ENCODE measurements around the gene FAM120C. TPM values are rescaled to one million over a fixed set of nuclear protein-coding genes. Genes with fewer than 3 reads are reported as not detected.

Gene FAM120C, protein sequence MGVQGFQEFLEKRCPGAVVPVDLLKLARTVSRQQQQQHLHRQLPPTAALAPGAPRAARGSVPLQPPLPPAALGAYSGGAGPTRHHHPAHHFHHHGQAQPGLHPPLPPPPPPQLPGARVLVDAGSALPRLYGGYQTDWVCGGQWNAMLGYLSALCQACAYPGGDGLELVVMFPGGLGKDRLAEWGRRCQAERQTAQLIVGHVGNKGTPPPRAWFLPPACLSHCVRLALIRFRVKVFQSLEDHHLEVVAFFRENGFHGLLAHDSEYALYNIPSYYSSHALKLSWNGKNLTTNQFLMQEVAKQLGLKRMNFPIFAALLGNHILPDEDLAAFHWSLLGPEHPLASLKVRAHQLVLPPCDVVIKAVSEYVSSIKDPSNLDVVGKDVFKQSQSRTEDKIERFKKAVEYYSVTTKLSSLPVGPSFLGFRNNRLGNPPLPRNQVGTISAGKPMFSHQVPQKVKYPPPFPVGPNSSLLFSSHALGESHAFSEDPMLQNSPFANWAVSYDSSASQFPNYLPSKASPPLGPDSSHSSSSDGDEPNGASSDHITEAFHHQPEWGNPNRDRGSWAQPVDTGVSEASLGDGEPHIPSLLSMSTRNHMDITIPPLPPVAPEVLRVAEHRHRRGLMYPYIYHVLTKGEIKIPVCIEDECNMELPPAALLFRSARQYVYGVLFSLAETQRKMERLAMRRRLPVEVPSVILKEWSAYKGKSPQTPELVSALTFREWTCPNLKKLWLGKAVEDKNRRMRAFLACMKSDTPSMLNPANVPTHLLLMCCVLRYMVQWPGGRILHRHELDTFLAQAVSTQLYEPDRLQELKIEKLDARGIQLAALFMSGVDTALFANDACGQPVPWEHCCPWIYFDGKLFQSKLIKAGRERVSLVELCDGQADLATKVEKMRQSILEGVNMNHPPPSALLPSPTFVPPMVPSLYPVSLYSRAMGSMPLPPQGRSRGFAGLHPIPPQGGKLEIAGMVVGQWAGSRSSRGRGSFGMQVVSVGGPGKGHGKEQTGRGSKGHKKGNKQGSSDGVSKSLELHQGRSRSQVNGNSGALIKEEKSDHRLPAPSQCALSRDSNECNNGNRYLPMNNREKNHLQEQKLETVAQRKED
- total RNA-seq = 10 to 100 TPM in 2 of 4 donors, 1 to 10 TPM in 2; 7.0 to 12.4 (median 10.2) TPM

DNA sequence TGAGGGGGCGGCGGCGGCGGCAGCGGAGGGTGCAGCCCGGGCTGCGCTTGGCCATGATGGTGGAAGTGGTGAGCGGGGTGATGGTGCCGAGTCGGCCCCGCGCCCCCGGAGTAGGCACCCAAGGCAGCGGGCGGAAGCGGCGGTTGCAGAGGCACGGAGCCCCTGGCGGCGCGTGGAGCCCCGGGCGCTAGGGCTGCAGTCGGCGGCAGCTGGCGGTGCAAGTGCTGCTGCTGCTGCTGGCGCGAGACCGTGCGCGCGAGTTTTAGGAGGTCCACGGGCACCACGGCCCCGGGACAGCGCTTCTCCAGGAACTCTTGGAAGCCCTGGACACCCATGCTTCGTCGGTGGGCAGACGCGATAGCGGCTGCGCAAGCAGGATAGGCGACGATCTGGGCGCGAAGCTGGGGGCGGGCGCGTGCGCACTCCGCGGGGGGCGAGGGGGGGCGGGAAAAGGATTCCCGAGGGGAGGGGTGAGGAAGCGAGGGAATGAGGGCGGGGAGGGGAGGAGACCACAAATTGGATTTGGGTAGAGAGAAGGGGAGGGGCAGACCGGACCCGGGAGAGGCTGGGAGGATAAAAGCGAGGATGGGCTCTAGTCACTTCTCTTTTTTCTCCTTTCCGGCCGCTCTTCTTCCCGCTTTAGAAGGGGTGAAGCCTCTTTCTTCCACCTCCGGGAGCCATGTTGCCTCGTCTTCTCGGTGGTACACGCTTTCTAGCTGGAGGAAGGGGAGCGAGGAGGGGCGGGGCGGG, at the start of gene FAM120C:
Gene FAM120C (minus strand): TSS at position 391 of the 750 bp plus-strand sequence. CDS start 56 bp downstream, at position 335.
- TF ChIP-seq, protein P1, sequence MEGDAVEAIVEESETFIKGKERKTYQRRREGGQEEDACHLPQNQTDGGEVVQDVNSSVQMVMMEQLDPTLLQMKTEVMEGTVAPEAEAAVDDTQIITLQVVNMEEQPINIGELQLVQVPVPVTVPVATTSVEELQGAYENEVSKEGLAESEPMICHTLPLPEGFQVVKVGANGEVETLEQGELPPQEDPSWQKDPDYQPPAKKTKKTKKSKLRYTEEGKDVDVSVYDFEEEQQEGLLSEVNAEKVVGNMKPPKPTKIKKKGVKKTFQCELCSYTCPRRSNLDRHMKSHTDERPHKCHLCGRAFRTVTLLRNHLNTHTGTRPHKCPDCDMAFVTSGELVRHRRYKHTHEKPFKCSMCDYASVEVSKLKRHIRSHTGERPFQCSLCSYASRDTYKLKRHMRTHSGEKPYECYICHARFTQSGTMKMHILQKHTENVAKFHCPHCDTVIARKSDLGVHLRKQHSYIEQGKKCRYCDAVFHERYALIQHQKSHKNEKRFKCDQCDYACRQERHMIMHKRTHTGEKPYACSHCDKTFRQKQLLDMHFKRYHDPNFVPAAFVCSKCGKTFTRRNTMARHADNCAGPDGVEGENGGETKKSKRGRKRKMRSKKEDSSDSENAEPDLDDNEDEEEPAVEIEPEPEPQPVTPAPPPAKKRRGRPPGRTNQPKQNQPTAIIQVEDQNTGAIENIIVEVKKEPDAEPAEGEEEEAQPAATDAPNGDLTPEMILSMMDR (IDR thresholded peaks at IDR 0.05; ENCODE audit: low read depth) = no peak

DNA sequence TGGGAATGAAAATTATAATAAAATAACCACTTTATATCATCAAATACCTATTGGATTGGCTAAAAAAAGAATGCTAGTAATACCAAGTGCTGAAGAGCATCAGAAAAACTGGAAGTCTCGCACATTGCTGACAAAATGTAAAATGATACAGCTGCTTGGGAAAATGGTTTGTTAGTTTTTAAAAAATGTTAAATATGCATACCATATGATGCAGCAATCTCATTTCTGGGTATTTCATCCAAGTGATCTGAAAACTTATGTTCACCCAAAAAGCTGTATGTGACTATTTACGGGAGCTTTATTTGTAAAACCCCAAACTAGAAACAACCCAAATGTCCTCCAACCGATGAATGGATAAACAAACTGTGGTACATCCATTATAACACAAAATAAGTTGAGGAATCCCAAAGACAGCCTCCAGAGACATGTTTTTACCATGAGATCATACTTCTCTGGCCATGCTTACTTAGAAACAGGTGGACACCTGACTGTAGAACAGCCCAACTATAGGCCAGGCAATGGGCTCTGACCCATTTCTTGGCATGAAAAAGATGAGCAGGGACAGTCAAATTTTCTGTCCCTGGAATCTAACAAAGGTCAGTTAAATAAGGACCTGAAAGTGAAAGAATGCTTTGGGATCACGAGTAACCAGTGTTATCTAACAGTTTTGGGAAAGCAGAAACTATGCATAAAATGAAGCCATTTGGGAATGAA, 47.5 kb upstream of the FAM120C start:
- TF ChIP-seq, protein P1 (IDR thresholded peaks at IDR 0.05; ENCODE audit: low read depth) = no peak

DNA sequence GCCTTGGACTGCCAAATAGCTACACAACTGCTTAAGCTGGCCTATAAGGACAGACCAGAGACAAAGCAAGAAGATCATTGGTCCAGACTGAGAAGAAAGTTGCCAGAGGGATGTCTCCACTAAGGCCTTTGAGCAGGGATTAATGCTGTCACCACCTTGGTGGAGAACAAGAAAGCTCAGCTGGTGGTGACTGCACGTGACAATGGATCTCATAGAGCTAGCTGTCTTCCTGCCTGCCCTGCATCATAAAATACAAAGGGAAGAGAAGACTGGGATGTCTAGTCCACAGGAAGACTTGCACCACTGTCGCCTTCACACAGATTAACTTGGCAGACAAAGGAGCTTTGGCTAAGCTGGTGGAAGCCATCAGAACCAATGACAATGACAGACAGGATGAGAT, 40.5 kb upstream of the FAM120C start:
- TF ChIP-seq, protein P1 (IDR thresholded peaks at IDR 0.05; ENCODE audit: low read depth) = no peak

DNA sequence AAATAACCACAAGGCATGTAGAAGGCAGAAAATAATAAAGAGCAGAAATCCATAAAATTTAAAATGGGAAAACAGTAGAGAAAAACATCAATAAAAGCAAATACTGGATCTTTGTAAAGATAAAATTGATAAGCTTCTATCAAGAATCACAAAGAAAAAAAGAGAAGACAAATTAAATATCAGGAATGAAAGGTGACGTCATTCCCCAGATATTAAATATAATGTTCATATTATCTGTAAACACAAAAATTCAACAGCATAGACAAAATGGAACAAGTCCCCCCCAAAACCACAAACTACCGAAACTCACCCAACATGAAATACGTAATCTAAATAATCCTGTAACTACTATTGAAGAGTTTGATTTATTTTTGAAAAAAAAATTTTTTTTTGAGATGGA, 30.5 kb upstream of the FAM120C start:
- TF ChIP-seq, protein P1 (IDR thresholded peaks at IDR 0.05; ENCODE audit: low read depth) = no peak

DNA sequence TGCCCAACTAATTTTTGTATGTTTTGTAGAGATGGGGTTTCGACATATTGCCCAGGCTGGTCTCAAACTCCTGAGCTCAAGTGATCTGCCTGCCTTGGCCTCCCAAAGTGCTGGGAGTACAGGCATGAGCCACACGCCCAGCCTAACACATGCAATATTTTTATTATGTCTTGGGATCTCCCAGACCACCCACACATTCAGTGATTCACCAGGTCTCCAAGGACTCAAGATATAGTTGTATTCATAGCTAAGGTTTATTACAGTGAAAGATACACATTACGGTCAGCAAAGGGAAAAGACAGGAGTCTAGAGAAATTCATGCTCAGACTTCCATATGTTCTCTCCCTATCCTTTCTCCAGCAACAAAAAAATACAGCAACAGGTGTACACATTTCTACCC, 25.5 kb upstream of the FAM120C start:
- TF ChIP-seq, protein P1 (IDR thresholded peaks at IDR 0.05; ENCODE audit: low read depth) = no peak

DNA sequence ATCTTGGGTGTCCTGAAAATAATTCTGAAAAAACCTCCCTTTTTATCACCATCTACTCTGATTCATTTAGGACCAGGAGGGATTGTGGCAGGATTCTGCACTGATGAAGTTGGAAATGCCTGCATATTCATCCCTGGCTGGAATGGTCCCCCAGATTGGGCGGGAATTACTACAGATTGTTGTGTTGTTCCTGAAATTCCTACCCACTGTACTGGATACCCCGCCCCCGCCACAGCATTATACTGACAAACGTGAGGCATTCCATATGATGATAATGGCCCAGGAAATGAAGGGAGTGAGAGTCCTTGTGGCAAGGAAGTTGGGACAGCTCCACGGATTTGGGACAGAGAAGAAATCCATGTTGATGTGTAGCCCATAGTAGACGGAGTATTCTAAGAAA, 15.2 kb upstream of the FAM120C start:
- TF ChIP-seq, protein P1 (IDR thresholded peaks at IDR 0.05; ENCODE audit: low read depth) = no peak

Data from subcutaneous adipose tissue (tissue), 4 donors.